Ovary (tissue), 3 donors: Measurements from ENCODE around the gene DNM2.

Experiments
- CTCF ChIP-seq, 3 donors: fragments of 450-650 bp in 2 of 3; fragments of 200-600 bp in 1 of 3; IDR thresholded peaks; one replicate each; pipeline versions ENCODE4 v1.5.1 to v1.8.0; 2016 to 2022; ENCODE audit warnings: antibody characterized with exemption in 3 of 3, mild to moderate bottlenecking in 1 of 3
- EP300 ChIP-seq: sonication (generic); formaldehyde crosslinking; IDR thresholded peaks from one replicate; pipeline ENCODE4 v1.6.1; 2017; ENCODE audit warnings: antibody characterized with exemption
- POLR2A ChIP-seq: fragments of 450-650 bp; IDR thresholded peaks from one replicate; pipeline ENCODE4 v1.6.1; 2017; ENCODE audit warnings: antibody characterized with exemption, mild to moderate bottlenecking, moderate library complexity
- donor health status: DM: no; HTN: no; CAD: no.

DNA sequence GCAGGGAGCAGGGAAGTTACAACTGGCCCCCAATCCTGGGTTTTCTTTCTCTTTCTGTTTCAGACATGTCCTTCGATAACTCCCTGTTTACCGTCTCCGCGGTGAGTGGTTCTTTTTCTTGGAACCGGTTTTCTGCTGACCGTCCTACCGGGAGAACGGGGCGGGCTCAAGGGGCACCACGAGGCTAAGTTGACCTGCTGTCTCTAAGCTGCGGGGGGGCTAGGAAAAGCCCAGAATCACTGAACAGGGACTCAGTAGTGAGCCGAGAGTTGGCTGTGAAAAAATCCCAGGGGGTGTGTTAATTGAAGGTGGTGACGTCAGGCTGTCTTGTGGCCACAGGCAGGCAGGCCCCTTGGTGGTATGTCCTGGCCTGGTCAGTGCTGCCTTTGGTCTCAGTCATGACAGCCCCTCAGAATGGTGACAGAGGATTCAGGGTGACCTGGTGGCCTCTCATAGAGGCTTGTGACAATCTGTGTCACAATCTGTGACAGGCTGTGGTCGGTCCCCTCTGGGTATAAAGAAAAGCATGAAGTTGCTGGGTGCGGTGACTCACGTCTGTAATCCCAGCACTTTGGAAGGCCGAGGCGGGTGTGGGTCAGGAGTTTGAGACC, 145.3 kb downstream of the DNM2 start:
- TF ChIP-seq CTCF (IDR thresholded peaks at IDR 0.05) (no peak), POLR2A (no peak), EP300 (no peak)
